Measurements from ENCODE around the gene LRRC15. TPM values are rescaled to one million over a fixed set of nuclear protein-coding genes. Genes with fewer than 3 reads are reported as not detected.

Gene LRRC15
- polyA plus RNA-seq, 1 experiment: 4.9 TPM

GRCh38 chr3:194348354-194348753, 21.2 kb downstream of the LRRC15 start:
- DNase-seq (ENCODE audit: low read depth, low spot score): no peak
- ChIA-PET POLR2A (no interaction called here), CTCF (no interaction called here)
- TF ChIP-seq CTCF (IDR thresholded peaks at IDR 0.05; ENCODE audit: low read depth, low read length): no peak
- Histone ChIP-seq H3K4me3 (ENCODE audit: low read depth, low read length) (no peak overlapping the region), H3K27me3 (ENCODE audit: control insufficient read depth, insufficient read depth, low read length) (no peaks in the 10 kb centered on the region), H3K27ac (ENCODE audit: low read depth, low read length) (no peak overlapping the region), H3K9me3 (ENCODE audit: control insufficient read depth, insufficient read depth, low read length) (no peaks in the 10 kb centered on the region)

GRCh38 chr3:194346621-194347020, 22.9 kb downstream of the LRRC15 start:
- DNase-seq (ENCODE audit: low read depth, low spot score): no peak
- H3K27ac ChIP-seq (ENCODE audit: low read depth, low read length): no peak overlapping the region
- no peak overlapping the region for H3K4me3 ChIP-seq (ENCODE audit: low read depth, low read length)
- H3K9me3 ChIP-seq (ENCODE audit: control insufficient read depth, insufficient read depth, low read length): no peaks in the 10 kb centered on the region; the same call in 1 of the 2 replicates
- no peaks in the 10 kb centered on the region for H3K27me3 ChIP-seq (ENCODE audit: control insufficient read depth, insufficient read depth, low read length)
- ChIA-PET CTCF (interaction anchor here (1.5 to 6.1 kb wide), 4 partner anchors 12 to 566 kb away, joined by 5 to 151 read pairs (median 48); no protein-coding TSS in a partner anchor), POLR2A (interaction anchor here (0.6 kb wide), 1 partner anchor 211 kb away, joined by 6 read pairs; the partner anchor contains the start of gene HES1)
- TF ChIP-seq CTCF (IDR thresholded peaks at IDR 0.05; ENCODE audit: low read depth, low read length): no peak

GRCh38 chr3:194346035-194346434, 23.5 kb downstream of the LRRC15 start:
- no peak for DNase-seq (ENCODE audit: low read depth, low spot score)
- CTCF ChIA-PET: interaction anchor here (0.8 to 6.1 kb wide), 7 partner anchors 11 to 565 kb away, joined by 3 to 151 read pairs (median 40); partner anchors contain the start of gene GP5
- no peaks in the 10 kb centered on the region; the same call in 1 of the 2 replicates for H3K9me3 ChIP-seq (ENCODE audit: control insufficient read depth, insufficient read depth, low read length)
- H3K4me3 ChIP-seq (ENCODE audit: low read depth, low read length): no peak overlapping the region
- H3K27ac ChIP-seq (ENCODE audit: low read depth, low read length): no peak overlapping the region
- no peaks in the 10 kb centered on the region for H3K27me3 ChIP-seq (ENCODE audit: control insufficient read depth, insufficient read depth, low read length)
- POLR2A ChIA-PET: interaction anchor here (0.5 to 0.6 kb wide), 2 partner anchors 71 to 210 kb away, joined by 5 to 6 read pairs; partner anchors contain the start of gene HES1
- TF ChIP-seq CTCF (IDR thresholded peaks at IDR 0.05; ENCODE audit: low read depth, low read length): no peak

GRCh38 chr3:194344012-194344411, 25.5 kb downstream of the LRRC15 start:
- DNase-seq (ENCODE audit: low read depth, low spot score): no peak
- TF ChIP-seq CTCF (IDR thresholded peaks at IDR 0.05; ENCODE audit: low read depth, low read length): peak; percentile 98
- Histone ChIP-seq H3K4me3 (ENCODE audit: low read depth, low read length) (no peak overlapping the region), H3K9me3 (ENCODE audit: control insufficient read depth, insufficient read depth, low read length) (no peaks in the 10 kb centered on the region; the same call in 1 of the 2 replicates), H3K27me3 (ENCODE audit: control insufficient read depth, insufficient read depth, low read length) (no peaks in the 10 kb centered on the region), H3K27ac (ENCODE audit: low read depth, low read length) (no peak overlapping the region)
- ChIA-PET CTCF (interaction anchor here (0.6 to 6.1 kb wide), 61 partner anchors 9 to 678 kb away, joined by 3 to 151 read pairs (median 4); partner anchors contain the start of genes GP5, LRRC15 and LSG1), POLR2A (no interaction called here)

- Histone ChIP-seq H3K9me3 (ENCODE audit: control insufficient read depth, insufficient read depth, low read length) (no peaks in the 10 kb centered on the region; the same call in 1 of the 2 replicates), H3K27me3 (ENCODE audit: control insufficient read depth, insufficient read depth, low read length) (no peaks in the 10 kb centered on the region), H3K4me3 (ENCODE audit: low read depth, low read length) (no peak overlapping the region), H3K27ac (ENCODE audit: low read depth, low read length) (no peak overlapping the region)
- ChIA-PET CTCF (interaction anchor here (0.6 to 6.1 kb wide), 61 partner anchors 9 to 678 kb away, joined by 3 to 151 read pairs (median 4); partner anchors contain the start of genes GP5, LRRC15 and LSG1), POLR2A (no interaction called here)
- no peak for TF ChIP-seq CTCF (IDR thresholded peaks at IDR 0.05; ENCODE audit: low read depth, low read length)
- no peak for DNase-seq (ENCODE audit: low read depth, low spot score)
These were observed 26.0 kb downstream of the LRRC15 start for GRCh38 chr3:194343561-194343893.

Data from AG04450 (cell line).